ENCODE data around the gene DNAJC9.

DNA sequence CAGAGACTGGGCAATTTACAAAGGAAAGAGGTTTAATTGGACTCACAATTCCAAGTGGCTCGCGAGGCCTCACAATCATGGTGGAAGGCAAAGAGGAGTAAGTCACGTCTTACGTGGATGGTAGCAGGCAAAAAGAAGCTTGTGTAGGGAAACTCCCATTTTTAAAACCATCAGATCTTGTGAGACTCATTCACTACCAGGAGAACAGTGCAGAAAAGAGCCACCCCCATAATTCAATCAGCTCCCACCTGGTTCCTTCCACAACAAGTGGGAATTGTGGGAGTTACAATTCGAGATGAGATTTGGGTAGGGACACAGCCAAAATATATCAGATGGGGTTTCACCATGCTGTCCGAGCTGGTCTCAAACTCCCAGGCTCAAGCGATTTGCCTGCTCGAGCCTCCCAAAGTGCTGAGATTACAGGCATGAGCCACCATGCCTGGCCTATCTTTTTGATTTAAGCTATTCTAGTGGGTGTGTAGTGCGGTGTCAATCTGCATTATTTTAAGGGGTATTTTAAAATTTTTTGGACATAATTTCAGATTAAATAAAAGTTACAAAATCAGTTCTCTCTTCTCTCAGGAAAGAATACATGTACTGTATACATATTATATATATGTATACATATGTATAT is 14.4 kb upstream of the DNAJC9 start:
- no peak for TF ChIP-seq POLR2A (IDR thresholded peaks at IDR 0.05)
- TF ChIP-seq, protein P1, sequence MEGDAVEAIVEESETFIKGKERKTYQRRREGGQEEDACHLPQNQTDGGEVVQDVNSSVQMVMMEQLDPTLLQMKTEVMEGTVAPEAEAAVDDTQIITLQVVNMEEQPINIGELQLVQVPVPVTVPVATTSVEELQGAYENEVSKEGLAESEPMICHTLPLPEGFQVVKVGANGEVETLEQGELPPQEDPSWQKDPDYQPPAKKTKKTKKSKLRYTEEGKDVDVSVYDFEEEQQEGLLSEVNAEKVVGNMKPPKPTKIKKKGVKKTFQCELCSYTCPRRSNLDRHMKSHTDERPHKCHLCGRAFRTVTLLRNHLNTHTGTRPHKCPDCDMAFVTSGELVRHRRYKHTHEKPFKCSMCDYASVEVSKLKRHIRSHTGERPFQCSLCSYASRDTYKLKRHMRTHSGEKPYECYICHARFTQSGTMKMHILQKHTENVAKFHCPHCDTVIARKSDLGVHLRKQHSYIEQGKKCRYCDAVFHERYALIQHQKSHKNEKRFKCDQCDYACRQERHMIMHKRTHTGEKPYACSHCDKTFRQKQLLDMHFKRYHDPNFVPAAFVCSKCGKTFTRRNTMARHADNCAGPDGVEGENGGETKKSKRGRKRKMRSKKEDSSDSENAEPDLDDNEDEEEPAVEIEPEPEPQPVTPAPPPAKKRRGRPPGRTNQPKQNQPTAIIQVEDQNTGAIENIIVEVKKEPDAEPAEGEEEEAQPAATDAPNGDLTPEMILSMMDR (IDR thresholded peaks at IDR 0.05) = no peak

All from Peyer's patch (tissue), 4 donors.